CD4-positive, alpha-beta T cell treated with Interleukin-15 for 4 hours (primary cell): ENCODE results near the gene SDC4.
A peak's percentile ranks its signal among the peaks of the same experiment; 100 is the strongest.
"Not testable (repeated sequence)": the region's sequence is repeated elsewhere in the genome, so short reads cannot be mapped to it uniquely, and the experiment has no call there.

Experiments used
- DNase-seq: peaks from one replicate; pipeline ENCODE4 v3.0.0-alpha.2; 2020; ENCODE audit warnings: low spot score

Gene SDC4

GRCh38 chr20:45363611-45364492 lies 15.6 kb upstream of the SDC4 start:
- DNase-seq, result no peak

GRCh38 chr20:45362804-45363610 lies 14.8 kb upstream of the SDC4 start, which contains the start of gene SYS1:
Gene SYS1 (plus strand): TSS chr20:45363156. CDS start chr20:45363532, 376 bp downstream.
- DNase-seq, result peak; percentile 99

GRCh38 chr20:45361793-45362192 lies 13.6 kb upstream of the SDC4 start:
- DNase-seq, result no peak

- no peak for DNase-seq
These were observed 11.4 kb upstream of the SDC4 start for GRCh38 chr20:45359406-45360148.

GRCh38 chr20:45359069-45359405 lies 10.8 kb upstream of the SDC4 start:
- no peak for DNase-seq

GRCh38 chr20:45358282-45359068 lies 10.3 kb upstream of the SDC4 start:
- no peak for DNase-seq

GRCh38 chr20:45355209-45356084 lies 7.2 kb upstream of the SDC4 start:
- DNase-seq, result peak; percentile 27

- DNase-seq, result no peak
These were observed 6.4 kb upstream of the SDC4 start for GRCh38 chr20:45354423-45355208.

- DNase-seq, result no peak
These were observed 5.5 kb upstream of the SDC4 start for GRCh38 chr20:45353746-45354145.

GRCh38 chr20:45352729-45353128 lies 4.5 kb upstream of the SDC4 start:
- no peak for DNase-seq

- not testable (repeated sequence) for DNase-seq
These were observed 2.6 kb upstream of the SDC4 start for GRCh38 chr20:45350795-45351194.

GRCh38 chr20:45350217-45350616 lies 2.0 kb upstream of the SDC4 start:
- DNase-seq, result no peak

- no peak for DNase-seq
These were observed 808 bp downstream of the SDC4 start for GRCh38 chr20:45347297-45347935.

GRCh38 chr20:45346851-45347250 lies 1.4 kb downstream of the SDC4 start:
- no peak for DNase-seq

- DNase-seq, result no peak
These were observed 1.9 kb downstream of the SDC4 start for GRCh38 chr20:45346291-45346718.

- no peak for DNase-seq
These were observed 2.9 kb downstream of the SDC4 start for GRCh38 chr20:45345104-45345936.

- DNase-seq, result no peak
These were observed 3.9 kb downstream of the SDC4 start for GRCh38 chr20:45344168-45344860.
